Measurements from ENCODE around the gene COQ10A.

The COQ10A gene

GRCh38 chr12:56266693-56267442 lies at the start of gene COQ10A:
COQ10A (plus strand) TSS chr12:56266942; CDS start chr12:56267119, 177 bp downstream.
- DNase-seq = peak; percentile 75 to 87

GRCh38 chr12:56219840-56220239 lies 46.9 kb upstream of the COQ10A start:
- DNase-seq = no peak

GRCh38 chr12:56220611-56221231 lies 46.0 kb upstream of the COQ10A start:
- no peak for DNase-seq

GRCh38 chr12:56221232-56221756 lies 45.4 kb upstream of the COQ10A start:
- no peak for DNase-seq

GRCh38 chr12:56221757-56222530 lies 44.8 kb upstream of the COQ10A start, which contains the start of gene RNF41:
RNF41 (minus strand) TSS chr12:56221922; CDS start chr12:56214047, 7,875 bp downstream.
- peak; percentile 88 to 89 for DNase-seq

GRCh38 chr12:56222531-56222895 lies 44.2 kb upstream of the COQ10A start:
- DNase-seq = no peak

GRCh38 chr12:56223571-56224101 lies 43.1 kb upstream of the COQ10A start:
- no peak for DNase-seq

GRCh38 chr12:56224102-56224701 lies 42.5 kb upstream of the COQ10A start, which contains the start of gene NABP2:
NABP2 (plus strand) TSS chr12:56224342; CDS start chr12:56224857, 515 bp downstream.
- DNase-seq = peak; percentile 88 to 93

GRCh38 chr12:56224954-56225353 lies 41.8 kb upstream of the COQ10A start:
- DNase-seq = no peak

GRCh38 chr12:56229082-56229481 lies 37.7 kb upstream of the COQ10A start:
- no peak for DNase-seq

GRCh38 chr12:56229916-56230431 lies 36.8 kb upstream of the COQ10A start, which contains the start of gene SLC39A5:
SLC39A5 (plus strand) TSS chr12:56230051; CDS start chr12:56231275, 1,224 bp downstream.
- no peak for DNase-seq

GRCh38 chr12:56230432-56231183 lies 36.1 kb upstream of the COQ10A start:
- DNase-seq = no peak

- no peak for DNase-seq
Measured at GRCh38 chr12:56231184-56231582, 35.6 kb upstream of the COQ10A start.

GRCh38 chr12:56234746-56235436 lies 31.9 kb upstream of the COQ10A start:
- DNase-seq = no peak

- no peak for DNase-seq
Measured at GRCh38 chr12:56236091-56236490, 30.7 kb upstream of the COQ10A start.

- DNase-seq = no peak
Measured at GRCh38 chr12:56236985-56237384, 29.8 kb upstream of the COQ10A start.

- DNase-seq = no peak
Measured at GRCh38 chr12:56237552-56237951, 29.2 kb upstream of the COQ10A start.

GRCh38 chr12:56241424-56242303 lies 25.1 kb upstream of the COQ10A start:
- DNase-seq = no peak

GRCh38 chr12:56242986-56243385 lies 23.8 kb upstream of the COQ10A start:
- no peak for DNase-seq

- DNase-seq = no peak
Measured at GRCh38 chr12:56243731-56244181, 23.0 kb upstream of the COQ10A start.

All from stimulated activated CD4-positive, alpha-beta T cell treated with anti-CD3 and anti-CD28 coated beads, Interleukin-4, amount 100 ng/mL, for 4 hours (primary cell).